Spleen (tissue), 7 donors: ENCODE measurements around the gene KRT78.

Experiments used
- POLR2A ChIP-seq, 3 donors: fragments of 450-650 bp; IDR thresholded peaks; one replicate each; pipeline ENCODE4 v1.5.1; 2017; ENCODE audit warnings: antibody characterized with exemption in 3 of 3, mild to moderate bottlenecking in 1 of 3
- TF ChIP-seq, protein P1 (sequence below), 11 experiments: fragments of 200-600 bp in 7 of 11; fragments of 450-650 bp in 4 of 11; sonication (generic) in 4 of 11; IDR thresholded peaks in 8 of 11; conservative IDR thresholded peaks in 3 of 11; 1 replicate in 7 of 11; 2 replicates in 4 of 11; pipeline versions ENCODE4 v1.4.0 to v1.8.0; 2016 to 2021; ENCODE audit warnings: antibody characterized with exemption in 11 of 11, inconsistent platforms in 4 of 11, mild to moderate bottlenecking in 1 of 11
- donor health status: DM: no; HTN: no; CAD: no; lungs with moderate emphysema.
- donor health status: DM: no; HTN: no; CAD: no.
- donor health status: DM: no; HTN: no; CAD: no.

DNA sequence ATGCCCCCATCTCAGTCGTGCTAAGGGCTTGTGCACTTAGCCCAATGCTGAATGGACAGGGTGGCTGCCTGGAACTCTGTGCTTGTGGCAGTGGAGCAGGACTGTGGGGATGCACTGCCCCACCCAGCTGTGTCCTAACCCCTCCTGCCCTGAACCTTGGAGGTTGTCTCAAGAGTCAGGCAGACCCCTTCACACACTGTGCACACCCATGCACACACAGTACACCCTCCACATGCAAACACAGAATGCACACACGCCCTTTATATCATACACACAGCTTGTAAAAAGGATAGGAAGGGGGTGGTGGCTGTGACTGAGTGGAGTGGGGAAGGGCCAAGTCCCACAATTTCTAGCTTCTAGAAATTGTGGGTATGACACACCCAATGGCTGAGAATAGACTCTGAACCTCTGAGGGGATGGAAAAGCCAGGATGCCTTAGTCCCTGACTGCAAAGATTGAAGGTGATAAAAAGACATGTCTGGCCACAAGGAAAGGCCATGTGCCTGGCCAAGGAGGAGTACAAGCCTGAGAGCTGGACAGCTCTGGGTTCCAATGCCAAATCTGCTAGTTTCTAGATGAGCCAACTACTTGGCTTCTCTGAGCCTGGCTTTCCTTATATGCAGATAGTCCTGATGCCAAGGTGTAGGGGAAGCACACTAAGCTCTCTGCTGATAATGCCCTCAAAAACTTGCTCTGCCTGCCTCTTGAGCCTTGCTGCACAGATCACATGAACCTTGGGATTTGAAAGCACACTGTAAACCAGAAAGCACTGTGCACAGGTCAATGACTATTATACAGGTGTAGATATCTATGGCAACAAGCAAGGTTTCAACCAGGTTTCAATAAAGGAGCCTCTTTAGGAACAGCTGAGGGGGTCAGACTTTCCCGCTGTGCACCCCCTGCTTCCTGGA lies 47.7 kb upstream of the KRT78 start:
- TF ChIP-seq, protein P1, sequence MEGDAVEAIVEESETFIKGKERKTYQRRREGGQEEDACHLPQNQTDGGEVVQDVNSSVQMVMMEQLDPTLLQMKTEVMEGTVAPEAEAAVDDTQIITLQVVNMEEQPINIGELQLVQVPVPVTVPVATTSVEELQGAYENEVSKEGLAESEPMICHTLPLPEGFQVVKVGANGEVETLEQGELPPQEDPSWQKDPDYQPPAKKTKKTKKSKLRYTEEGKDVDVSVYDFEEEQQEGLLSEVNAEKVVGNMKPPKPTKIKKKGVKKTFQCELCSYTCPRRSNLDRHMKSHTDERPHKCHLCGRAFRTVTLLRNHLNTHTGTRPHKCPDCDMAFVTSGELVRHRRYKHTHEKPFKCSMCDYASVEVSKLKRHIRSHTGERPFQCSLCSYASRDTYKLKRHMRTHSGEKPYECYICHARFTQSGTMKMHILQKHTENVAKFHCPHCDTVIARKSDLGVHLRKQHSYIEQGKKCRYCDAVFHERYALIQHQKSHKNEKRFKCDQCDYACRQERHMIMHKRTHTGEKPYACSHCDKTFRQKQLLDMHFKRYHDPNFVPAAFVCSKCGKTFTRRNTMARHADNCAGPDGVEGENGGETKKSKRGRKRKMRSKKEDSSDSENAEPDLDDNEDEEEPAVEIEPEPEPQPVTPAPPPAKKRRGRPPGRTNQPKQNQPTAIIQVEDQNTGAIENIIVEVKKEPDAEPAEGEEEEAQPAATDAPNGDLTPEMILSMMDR (IDR thresholded peaks at IDR 0.05 in 8 of 11, conservative IDR thresholded peaks at IDR 0.05 in 3 of 11): no peak
- no peak for TF ChIP-seq POLR2A (IDR thresholded peaks at IDR 0.05)
